GM21619 (cell line): ENCODE results near the gene LYST.
"Not testable (repeated sequence)": the region's sequence is repeated elsewhere in the genome, so short reads cannot be mapped to it uniquely, and the experiment has no call there.

Source experiments
- ATAC-seq: cut with Tn5 transposase; IDR thresholded peaks from one replicate; pipeline ENCODE4 v1.9.1; 2021; ENCODE audit not compliant: unreplicated experiment

Gene LYST

DNA sequence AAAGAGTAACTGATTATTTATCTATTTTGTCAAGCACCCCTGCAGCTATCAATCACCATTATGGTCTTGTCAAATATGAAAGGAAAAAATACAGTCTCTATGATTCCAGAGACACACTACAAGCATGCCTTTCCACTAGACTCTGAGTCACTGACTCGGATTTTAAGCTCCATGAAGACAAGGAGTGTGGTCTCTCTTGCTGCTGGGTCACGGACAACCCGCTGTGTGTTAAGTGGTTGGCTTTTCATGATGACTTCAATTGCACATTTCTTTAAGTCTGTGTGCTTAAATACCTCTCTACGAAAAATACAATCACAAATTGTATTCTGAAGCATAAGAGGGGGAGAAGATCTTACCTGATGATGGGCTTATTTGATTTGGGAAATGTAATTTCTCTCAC lies 203.1 kb downstream of the LYST start:
- ATAC-seq: no peak

DNA sequence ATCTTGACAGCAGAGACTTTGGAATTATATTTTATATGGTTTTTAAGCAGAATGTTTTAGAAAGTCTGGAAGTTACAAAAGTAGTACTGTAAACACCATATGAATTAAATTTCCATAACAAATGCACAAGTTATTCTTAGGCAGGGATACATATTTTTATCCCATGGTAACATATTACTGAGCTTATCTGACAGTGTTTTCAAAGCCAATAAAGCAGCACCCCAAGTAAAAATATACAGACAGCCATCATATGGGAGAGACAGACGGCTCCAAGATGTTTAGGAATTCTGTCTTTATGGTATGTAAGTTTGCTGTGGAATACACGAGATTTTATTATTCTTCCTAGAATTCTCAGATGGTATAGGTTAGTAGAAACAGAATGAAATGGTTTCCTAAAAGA lies 205.1 kb downstream of the LYST start:
- no peak for ATAC-seq

DNA sequence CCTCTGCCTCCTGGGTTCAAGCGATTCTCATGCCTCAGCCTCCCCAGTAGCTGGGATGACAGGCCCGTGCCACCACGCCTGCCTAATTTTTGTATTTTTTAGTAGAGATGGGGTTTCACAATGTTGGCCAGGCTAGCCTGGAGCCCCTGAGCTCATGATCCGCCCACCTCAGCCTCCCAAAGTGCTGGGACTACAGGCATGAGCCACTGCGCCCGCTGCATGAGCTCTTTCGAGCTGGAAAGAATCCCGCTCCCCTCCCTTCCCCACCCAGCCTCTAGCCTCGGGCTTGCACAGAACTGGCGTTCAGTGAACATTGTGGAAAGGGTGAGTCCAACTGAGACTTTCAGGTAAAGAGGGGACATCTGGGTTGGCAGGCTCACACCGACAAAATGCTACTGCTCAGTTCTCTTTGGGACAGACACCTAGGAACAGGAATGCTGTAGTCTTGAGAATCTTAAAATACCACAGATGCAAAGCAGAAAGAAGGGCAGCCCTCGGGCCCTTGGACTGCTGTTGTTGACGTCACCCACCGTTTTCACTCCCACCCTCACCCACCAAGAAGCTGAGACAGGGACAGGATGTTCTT lies 207.4 kb downstream of the LYST start:
- no peak for ATAC-seq

DNA sequence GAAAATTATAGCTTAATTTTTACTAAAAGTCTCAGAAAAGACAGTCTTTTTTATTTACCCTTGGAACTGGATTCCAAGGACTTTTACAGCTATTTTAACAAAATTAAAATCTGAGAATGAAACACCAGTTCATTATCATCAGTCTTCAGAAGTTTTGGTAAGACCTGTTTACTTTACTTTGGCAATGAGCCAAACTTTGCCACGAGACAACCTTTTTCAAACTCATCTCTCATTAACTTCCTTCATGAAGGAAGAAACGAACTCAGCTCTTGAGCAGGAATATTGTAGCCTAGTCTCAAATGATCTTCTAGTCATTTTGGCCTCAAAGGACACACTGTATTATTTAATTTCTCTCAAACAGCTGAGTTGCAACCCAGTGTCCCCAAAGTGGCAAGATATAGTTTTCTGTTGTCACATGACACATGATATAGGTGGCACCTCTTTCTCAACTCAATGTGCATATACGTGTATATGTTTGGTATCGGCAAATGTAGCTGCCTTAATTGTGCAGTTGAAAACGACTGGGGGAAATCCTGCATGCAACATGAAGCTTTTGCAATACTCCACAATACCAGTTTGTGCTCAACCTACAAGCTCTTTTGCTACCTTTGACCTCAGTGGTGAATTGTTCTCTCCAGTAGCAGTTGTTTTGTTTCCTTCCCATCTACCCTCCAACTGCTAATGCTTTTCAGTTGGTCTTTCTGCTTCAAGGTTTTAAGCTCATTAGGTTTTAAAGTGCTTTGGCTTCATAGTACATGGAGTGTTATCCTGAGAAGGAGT lies 208.8 kb downstream of the LYST start:
- no peak for ATAC-seq

DNA sequence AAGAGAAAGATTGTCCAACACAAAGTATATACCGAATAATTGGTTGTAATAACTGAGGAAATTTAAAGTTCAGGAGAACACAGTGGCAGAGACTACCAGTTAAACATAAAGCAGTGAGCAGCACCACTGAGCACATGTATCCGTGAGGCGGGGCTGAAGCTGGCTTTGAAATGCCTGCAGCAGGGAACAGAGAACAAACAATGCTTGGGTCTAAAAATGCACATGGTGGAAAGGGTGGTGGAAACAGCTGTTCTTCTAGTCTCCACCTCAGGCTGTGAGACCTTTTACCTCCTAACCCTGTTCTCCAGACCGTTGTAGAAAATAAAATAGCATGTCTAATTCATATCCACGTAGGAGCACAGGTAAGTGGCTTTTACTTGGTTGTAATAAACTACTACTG lies 209.4 kb downstream of the LYST start:
- no peak for ATAC-seq

DNA sequence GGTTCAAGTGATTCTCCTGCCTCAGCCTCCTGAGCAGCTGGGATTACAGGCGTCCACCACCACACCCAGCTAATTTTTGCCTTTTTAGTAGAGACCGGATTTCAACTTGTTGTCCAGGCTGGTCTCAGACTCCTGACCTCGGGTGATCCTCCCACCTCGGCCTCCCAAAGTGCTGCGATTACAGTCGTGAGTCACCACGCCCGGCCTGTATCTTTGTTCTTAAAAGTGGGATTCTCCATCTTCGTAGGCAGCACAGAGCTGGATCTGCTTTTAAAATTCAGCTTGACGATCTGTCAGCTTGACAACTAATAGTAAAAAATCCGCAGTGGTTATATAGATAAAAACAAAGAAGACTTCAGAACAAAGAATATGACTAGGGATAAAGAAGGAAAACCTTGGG lies 214.3 kb downstream of the LYST start:
- ATAC-seq: no peak

DNA sequence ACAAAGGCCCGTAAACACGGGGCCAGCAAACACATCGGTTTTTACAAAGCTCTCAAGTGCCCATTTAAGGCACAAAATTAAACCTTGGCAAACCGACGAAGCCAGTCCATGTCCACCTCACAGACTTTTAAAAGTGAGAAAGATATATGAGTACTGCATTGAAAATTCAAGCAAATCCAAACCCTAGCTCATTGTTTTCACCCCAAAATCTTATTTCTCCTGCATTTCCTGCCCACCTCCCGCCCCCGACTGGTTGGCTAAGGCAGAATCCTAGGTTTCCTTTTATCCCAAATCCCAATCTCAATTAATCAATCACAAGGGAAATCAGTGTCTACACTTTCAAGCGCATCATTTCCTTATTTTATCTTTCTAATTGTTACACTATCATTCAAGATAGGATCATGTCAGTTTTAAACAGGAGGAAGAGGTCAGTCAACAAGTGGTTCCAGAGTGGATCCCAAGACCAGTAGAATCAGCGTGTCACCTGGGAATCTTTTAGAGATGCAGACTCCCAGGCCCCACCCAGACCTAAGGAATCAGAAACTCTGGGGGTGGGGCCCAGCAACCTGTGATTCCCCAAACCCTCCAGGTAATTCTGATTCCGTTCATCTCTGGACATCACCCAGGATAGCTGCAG lies 215.4 kb downstream of the LYST start:
- ATAC-seq: no peak

DNA sequence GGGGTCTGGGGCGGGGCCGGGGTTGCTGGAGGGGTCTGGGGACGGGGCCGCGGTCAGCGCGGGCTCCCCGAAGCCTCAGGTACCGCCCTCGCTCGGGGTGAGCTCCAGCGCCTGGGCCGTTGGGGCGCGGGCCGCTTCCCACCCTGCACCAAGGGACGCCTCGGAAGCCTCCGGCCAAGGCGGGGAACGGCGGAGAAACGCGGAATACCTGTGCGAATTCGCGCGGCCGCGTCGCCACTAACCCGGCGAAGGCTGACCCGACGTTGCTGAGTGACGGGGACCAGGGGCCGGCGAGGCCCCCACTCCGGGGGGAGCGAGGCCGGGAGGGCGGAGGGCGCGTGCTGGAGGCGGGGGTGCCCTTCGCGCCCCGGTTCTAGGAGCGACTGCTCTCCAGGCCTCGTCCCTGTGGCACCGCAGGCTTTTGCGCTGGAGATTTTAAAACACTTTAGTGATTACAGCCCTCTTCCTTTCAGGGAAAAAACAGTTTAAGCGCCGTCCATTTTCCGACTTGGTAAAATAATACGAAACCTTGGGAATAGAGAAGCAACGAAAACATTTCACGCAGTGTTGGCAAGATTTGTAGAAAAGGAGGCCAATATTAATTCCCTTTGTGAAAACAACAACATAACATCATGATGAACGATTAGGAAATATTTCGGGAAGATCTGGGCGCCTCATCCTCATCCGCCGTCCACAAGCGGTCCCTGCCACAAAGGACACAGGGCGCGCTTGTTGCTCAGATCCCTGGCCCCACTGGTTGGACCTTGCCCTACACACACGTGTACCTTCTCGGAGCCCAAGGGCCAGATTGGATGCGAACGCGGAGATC lies 216.2 kb downstream of the LYST start:
- ATAC-seq: no peak

DNA sequence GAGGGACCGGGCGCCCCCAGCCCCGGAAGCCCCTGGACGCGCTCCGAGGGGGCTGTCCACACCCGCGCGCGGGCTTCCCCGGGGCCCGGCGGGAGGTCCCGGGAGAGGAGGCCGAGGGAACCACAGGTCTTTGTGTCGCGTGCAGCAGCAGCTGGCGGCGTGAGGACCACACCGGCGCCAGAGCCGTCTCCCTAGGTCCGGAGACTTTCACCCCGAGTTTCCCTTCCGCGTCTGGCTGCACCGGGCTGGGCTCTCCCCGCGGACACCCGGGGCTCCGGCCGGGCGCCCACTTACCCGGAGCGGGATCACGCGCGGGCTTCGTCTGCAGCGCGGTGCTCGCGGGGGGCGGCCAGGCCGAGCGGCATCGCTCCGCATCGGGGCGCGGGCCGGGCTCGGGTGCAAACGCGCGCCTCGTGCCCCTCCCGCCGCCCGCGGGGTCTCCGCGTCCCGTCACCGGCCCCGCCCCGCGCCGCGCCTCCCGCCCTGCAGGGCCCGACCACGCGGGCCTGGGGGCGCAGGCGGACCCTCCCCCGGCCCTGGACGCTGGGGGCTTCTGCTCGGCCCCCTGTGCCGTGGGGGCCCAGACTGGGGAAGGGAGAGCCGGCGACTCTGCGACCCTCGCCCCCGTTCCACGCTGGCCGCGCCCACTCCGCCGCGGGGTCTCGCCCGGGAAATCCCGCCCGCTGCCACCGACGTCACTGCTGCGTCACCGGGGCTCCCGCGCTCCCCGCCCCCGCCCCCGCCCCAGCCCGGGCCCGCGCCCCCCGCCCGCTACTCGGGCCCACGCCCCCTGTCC lies 217.1 kb downstream of the LYST start, which contains the start of gene GNG4:
TSS of gene GNG4 (minus strand) at position 417 of the 796 bp plus-strand sequence. CDS start 65,946 bp downstream, outside the sequence.
- ATAC-seq: peak; percentile 38

DNA sequence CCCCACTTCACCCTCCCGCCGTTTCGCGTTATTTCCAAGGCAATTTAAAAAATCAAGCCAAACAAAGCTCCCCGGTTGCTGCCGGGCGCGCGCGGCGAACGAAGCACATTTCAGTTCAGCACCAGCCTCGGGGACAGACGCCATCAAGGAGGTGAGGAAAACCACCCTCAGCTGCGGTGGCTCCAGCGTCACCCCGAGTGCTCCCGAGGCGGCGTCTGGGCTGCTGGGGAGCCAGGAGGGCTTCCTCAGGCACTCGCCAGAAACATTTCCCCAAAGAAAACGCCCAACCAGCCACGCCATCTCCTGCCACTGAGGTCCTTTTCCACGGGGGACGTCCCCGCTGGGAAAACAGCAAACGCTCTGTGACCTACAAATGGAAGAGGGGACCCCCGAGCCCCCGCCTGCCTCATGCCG lies 217.7 kb downstream of the LYST start:
- peak; percentile 70 for ATAC-seq

DNA sequence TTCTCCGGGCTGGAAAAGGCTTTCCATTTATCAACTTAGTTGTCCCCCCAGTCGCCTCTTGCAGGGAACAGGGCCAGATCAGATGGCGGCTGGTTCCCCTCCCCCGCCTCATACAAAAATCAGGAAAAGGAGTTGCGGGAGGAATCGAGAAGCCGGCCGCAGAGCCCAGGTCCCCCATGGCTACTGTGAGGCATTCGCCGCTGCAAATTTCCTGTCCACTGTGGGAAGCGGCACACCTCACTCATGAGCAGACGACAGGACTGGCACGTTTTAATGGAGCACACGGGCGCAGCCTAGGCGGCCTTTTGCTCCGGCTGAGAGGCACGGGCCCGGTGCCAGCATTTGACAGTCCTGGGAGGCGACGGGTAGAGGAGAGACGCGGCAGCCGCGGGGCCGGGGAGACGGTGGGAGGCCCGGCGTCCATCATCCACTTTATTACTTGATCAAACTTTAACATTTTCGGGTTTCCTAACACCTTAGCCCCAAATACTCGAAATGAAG lies 218.2 kb downstream of the LYST start:
- no peak for ATAC-seq

DNA sequence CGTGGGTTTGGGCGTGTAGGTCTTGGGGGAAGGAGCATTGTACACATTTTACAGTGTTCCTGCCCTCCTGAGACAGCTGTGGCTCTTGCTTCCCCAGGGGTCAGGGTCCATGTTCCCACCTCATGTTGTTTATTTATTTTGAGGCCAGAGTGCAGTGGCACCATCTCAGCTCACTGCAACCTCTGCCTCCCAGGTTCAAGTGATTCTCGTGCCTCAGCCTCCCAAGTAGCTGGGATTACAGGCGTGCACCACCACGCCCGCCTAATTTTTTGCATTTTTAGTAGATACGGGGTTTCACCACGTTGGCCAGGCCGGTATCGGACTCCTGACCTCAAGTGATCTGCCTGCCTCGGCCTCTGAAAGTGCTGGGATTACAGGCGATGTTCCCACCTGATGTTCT lies 219.2 kb downstream of the LYST start:
- ATAC-seq: not testable (repeated sequence)

DNA sequence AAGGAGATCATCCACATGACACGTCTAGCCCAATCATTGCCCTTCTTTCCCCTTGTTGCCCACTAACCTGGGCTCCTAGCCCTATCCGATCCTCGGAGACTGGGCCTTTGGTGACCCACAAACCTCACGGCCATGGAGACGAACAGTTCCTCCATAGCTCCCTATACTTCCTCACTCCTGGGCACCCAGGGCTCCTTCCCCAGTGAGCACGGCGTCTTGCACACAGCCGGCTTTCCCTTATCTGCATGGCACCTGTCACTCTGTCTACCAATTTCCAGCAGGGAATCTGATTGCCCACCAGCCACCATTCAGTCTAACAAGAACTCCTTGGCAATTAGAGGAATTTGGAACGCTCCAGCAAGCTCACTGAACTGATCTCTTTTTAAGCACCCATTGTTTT lies 220.2 kb downstream of the LYST start:
- ATAC-seq: no peak

DNA sequence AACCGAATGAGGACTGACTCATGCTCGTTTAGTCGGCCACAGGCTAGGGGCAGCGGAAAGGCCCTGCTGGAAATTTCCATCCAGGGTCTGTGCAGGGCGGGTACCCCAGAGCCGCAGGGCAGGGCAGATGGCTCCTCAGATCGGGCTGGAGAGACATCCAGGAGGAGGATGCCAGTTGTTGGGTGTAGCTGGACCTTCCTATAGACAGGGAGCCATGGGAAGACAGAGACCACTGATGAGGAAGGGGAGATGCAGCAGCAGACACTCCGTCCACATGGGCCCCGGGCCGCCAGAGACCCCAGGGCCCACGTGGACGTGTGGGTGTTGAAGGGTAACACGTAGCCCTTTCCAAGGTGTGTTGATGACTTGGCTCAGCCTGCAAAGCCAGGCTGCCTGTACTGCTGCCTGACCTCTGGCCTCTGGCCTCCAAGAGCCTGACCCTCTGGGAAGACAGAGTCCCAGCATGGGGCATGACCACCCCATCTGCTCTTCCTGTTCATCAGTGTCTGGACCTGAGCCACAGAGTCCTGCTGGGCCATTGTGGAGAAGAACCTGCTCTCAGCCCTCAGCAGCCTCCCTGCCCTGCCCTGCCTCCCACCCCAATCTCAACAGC lies 221.9 kb downstream of the LYST start:
- ATAC-seq: no peak

DNA sequence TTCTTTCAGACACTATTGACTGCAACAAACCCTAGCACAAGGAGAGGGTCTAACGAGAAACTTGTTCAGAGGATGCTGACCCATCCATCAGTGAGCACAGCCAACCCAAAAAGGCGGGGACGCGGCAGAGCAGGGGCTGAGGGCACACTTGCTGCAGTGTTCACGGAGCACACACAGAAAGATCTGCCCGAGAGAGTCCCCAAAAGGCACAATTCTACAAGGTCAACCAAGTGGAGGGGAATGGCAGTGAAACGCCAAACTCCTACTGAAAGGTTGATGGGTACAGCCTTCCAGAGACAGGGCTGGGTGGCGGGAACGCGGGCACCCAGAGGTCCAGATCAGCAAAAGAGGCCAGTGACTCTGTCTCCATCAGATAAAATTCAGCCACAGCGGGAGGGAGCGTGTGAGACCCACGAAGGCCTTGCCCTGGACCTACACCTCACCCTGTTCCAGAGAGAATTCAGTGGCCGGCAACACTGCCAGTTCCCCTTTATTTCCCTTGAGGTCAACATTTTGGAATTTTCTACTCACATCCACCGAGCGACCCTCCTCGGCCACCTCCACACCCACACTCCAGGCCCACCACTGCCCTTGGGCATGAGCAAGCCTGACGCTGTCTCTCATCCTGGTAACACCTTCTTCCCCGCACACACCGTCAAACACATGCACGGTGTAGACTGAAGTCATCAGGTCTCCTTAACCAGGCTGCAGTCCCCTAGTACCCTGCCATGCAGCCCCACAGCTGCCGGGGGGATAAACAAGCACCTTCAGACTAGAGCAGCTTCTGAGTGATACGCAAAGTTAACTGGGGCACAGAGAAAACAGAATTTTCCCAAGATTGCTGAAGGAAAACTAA lies 222.6 kb downstream of the LYST start:
- no peak for ATAC-seq

DNA sequence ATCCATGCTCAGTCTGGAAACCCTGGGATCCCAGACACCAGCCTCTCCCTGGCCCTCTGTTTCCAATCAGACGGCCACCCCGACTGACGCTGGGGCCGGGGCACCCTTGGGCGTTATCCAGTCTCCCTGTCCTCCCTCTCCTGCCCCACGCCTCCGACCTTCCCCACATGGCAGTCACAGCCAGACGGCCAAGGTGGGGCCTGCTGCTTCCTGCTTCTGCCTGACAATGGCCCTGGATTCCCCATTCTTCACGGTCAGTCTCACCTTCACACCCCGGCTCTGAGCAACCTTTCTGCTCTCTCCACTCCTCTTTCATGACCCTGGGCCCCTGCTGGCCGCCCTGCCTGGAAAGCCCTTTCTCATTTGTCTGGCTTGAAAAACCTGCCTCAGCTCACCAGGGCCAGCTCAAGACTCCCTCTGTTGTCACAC lies 223.7 kb downstream of the LYST start:
- ATAC-seq: no peak

DNA sequence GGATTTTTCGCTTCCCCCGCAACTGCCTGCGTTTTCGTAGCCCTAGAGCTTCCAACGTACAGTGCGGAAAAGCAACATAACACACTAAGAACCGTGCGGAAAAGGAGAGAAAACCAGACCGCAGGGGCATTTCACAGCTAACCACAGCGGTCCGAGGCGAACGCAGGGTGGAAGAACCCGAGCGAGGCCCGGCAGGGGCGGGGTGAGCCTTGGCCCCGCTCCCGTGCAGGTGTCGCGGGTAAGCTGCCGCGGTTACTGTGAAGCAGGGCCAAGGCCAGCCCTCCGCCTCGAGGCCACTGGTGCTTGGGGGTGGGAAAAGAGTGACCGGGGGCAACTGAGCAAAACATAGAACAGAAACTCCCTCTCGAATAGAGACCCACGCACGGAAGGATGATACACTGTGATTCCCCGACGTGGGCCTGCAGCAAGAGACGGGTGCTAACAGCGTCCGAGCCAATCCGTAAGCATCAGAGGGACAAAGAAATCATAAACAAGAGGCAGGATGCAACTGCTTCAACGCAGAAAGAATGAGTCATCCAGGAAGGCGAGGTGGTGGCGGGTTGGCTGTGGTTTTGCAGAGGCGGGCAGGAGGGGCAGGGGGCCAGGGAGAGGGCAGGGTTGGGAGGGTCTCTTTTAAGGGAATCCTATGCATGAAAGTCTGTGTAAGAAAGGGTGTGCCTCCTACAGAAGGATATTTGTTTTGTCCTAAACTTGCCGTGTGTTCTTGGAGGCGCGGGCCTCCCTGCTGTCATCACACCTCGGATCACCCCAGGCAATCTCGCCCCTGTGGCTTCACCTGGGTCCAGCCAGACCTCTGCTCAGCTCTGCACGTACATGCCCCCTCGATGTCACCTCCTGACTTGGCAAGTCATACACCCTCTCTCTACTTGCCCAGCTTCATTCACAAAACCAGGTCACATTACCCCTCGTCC lies 224.4 kb downstream of the LYST start:
- peak; percentile 65 for ATAC-seq

DNA sequence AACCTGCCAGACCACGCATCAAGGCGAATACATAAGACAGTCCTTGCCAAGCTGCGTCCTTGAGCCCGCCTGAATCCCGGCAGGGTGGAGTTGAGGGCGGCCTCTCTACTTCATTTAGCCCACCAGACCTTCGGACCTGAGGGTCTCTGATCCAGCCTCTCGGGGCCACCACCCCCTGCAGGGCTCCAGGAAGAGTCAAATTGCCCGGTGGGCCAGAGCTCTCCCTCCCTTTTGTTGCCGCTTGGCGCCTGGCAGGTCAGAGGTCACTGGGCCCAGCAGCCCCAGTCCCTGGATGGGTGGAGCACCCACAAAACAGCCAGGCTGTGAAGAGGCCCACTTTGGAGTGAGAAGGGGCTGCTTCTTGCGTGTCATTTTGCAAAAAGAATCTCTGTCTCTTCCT lies 226.1 kb downstream of the LYST start:
- no peak for ATAC-seq
